ENCODE measurements around the gene ZNF839. TPM values are rescaled to one million over a fixed set of nuclear protein-coding genes. Genes with fewer than 3 reads are reported as not detected.

ZNF839 gene
- total RNA-seq, 1 experiment from 2014 or later = 15.1 TPM

DNA sequence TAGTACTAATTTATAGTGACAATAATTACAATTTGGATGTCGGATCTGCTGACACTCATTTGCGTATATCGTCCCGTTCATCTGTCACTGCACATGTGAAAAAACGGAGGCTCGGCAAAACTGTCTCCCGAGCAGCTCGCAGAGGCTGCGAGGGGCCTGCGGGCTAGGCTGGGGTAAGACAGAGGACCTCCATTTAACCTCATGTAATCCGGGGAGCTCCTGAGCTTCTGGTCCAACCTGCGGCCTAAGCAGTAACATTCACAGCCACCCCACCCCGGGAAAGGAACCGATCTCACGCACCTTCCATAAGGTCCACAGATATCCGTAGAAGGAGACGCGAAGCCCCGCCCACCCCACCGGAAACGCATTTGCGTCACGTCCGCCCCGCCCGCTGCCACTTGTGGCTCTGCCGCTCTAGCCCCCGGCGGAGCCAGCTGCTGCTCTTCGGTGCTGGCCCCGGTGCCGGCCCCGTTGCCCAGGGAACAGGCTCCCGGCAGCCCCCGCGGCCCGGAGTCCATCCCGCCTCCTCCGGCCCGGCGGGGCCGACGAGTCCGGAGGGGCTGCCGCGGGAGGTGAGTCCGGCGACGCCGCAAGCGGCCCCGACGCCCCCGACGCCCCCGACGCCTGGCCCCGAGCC, 43.1 kb downstream of the ZNF839 start, which contains the start of the genes CINP and TECPR2 (continued):
- TF ChIP-seq, protein P1, sequence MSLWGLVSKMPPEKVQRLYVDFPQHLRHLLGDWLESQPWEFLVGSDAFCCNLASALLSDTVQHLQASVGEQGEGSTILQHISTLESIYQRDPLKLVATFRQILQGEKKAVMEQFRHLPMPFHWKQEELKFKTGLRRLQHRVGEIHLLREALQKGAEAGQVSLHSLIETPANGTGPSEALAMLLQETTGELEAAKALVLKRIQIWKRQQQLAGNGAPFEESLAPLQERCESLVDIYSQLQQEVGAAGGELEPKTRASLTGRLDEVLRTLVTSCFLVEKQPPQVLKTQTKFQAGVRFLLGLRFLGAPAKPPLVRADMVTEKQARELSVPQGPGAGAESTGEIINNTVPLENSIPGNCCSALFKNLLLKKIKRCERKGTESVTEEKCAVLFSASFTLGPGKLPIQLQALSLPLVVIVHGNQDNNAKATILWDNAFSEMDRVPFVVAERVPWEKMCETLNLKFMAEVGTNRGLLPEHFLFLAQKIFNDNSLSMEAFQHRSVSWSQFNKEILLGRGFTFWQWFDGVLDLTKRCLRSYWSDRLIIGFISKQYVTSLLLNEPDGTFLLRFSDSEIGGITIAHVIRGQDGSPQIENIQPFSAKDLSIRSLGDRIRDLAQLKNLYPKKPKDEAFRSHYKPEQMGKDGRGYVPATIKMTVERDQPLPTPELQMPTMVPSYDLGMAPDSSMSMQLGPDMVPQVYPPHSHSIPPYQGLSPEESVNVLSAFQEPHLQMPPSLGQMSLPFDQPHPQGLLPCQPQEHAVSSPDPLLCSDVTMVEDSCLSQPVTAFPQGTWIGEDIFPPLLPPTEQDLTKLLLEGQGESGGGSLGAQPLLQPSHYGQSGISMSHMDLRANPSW (CRISPR knock-in tag; conservative IDR thresholded peaks at IDR 0.05; ENCODE audit: low read depth) = no peak
- TF ChIP-seq MYBL2 (CRISPR knock-in tag; IDR thresholded peaks at IDR 0.05) (no peak), GABPB1 (CRISPR knock-in tag; IDR thresholded peaks at IDR 0.05) (peak; percentile 19; the same call in 1 of the 2 replicates), ZNF263 (CRISPR knock-in tag; IDR thresholded peaks at IDR 0.05; ENCODE audit: low read depth) (0 out of 2 replicates have a peak, but pooled peaks have one; percentile 18)

DNA sequence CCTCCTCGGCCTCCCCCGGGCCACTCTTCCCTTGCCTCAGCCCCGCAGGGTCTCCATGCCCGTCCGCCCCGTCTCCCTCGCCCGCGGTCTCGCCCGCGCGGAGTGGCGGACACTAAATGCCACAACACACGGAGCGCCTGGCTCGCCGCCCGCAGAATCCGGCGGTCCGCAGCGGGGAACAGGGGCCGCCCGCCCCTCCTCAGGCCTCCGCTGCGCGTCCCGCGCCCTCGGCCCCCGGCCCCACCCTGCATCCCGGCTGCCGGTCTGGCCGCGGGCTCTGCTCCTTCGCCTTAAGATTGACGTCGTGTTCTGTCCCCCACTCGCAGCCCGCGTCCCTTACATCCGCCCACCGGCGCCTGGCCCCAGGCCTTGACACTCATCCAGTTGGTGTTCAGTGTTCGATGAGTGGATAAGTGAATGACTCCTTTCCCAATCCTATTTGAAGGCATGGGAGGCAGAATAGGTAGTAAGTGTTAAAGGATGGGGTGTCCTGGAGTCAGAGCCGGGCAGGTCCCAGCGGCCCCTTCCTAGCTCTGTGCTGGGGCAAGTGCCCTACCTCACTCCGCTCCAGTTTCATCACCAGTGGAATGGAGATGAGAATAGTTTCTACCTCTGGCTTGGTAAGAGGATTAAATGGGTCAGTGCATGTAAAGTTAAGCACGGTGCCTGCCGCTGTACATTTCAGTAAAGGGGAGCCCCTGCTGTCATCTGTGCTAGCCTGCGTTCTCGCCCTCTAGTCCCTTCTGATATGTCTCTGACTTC, 43.8 kb downstream of the ZNF839 start:
- peak overlapping the region; percentile 74; the same call in 1 of the 2 replicates for H3K27ac Mint-ChIP-seq
- CTCF ChIA-PET = interaction anchor here (0.6 to 1.1 kb wide), 4 partner anchors 13 to 317 kb away, joined by 3 to 5 read pairs (median 4); no protein-coding TSS in a partner anchor
- ATAC-seq = peak; percentile 36
- no peak for TF ChIP-seq CREB1 (CRISPR knock-in tag; IDR thresholded peaks at IDR 0.05)
- no peak for TF ChIP-seq ETV6 (CRISPR knock-in tag; IDR thresholded peaks at IDR 0.05)
- no peak for TF ChIP-seq JUN (CRISPR knock-in tag; IDR thresholded peaks at IDR 0.05)
- TF ChIP-seq, protein P2, sequence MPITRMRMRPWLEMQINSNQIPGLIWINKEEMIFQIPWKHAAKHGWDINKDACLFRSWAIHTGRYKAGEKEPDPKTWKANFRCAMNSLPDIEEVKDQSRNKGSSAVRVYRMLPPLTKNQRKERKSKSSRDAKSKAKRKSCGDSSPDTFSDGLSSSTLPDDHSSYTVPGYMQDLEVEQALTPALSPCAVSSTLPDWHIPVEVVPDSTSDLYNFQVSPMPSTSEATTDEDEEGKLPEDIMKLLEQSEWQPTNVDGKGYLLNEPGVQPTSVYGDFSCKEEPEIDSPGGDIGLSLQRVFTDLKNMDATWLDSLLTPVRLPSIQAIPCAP (CRISPR knock-in tag; IDR thresholded peaks at IDR 0.05) = 0 out of 2 replicates have a peak, but pooled peaks have one; percentile 9
- TF ChIP-seq SOX15 (CRISPR knock-in tag; IDR thresholded peaks at IDR 0.05) = no peak
- no peak for TF ChIP-seq ZNF416 (CRISPR knock-in tag; IDR thresholded peaks at IDR 0.05)
- no peak for TF ChIP-seq ZNF423 (CRISPR knock-in tag; IDR thresholded peaks at IDR 0.05)
- no peak for TF ChIP-seq TCF7 (CRISPR knock-in tag; IDR thresholded peaks at IDR 0.05; ENCODE audit: low read depth)
- TF ChIP-seq ATF1 (CRISPR knock-in tag; IDR thresholded peaks at IDR 0.05) = 0 out of 2 replicates have a peak, but pooled peaks have one; percentile 24
- TF ChIP-seq CREM (CRISPR knock-in tag; IDR thresholded peaks at IDR 0.05) = no peak
- TF ChIP-seq PRRX2 (CRISPR knock-in tag; IDR thresholded peaks at IDR 0.05) = no peak
- TF ChIP-seq, protein P3, sequence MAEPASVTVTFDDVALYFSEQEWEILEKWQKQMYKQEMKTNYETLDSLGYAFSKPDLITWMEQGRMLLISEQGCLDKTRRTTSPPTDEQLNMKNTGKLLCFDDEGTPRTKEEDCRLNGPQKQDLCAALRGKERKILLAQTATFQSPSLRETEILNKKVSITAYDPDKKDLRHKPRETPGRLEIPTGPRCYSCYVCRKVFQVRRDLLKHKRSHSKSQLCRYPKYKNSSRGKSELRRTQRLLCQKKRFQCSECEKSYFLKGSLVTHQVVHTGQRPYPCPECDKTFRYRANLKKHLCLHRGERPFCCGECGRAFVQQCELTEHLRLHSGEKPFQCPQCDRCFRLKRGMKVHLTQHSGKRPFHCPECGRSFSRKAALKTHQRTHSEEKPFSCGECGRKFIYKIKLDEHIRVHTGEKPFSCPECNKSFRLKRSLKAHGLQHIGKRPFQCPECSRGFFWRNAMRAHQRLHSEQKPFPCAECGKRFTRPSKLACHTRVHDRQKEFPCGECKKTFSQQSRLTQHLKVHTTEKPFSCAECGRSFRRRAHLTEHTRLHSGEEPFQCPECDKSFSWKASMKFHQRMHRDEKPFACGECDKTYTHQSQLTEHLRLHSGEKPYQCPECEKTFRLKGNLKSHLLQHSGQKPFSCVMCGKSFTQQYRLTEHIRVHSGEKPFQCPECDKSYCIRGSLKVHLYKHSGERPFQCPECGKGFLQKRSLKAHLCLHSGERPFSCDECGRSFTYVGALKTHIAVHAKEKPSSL (CRISPR knock-in tag; conservative IDR thresholded peaks at IDR 0.05) = no peak
- TF ChIP-seq FOXP1 (CRISPR knock-in tag; IDR thresholded peaks at IDR 0.05; ENCODE audit: borderline replicate concordance) = no peak; the same call in 1 of the 2 replicates
- TF ChIP-seq, protein P4, sequence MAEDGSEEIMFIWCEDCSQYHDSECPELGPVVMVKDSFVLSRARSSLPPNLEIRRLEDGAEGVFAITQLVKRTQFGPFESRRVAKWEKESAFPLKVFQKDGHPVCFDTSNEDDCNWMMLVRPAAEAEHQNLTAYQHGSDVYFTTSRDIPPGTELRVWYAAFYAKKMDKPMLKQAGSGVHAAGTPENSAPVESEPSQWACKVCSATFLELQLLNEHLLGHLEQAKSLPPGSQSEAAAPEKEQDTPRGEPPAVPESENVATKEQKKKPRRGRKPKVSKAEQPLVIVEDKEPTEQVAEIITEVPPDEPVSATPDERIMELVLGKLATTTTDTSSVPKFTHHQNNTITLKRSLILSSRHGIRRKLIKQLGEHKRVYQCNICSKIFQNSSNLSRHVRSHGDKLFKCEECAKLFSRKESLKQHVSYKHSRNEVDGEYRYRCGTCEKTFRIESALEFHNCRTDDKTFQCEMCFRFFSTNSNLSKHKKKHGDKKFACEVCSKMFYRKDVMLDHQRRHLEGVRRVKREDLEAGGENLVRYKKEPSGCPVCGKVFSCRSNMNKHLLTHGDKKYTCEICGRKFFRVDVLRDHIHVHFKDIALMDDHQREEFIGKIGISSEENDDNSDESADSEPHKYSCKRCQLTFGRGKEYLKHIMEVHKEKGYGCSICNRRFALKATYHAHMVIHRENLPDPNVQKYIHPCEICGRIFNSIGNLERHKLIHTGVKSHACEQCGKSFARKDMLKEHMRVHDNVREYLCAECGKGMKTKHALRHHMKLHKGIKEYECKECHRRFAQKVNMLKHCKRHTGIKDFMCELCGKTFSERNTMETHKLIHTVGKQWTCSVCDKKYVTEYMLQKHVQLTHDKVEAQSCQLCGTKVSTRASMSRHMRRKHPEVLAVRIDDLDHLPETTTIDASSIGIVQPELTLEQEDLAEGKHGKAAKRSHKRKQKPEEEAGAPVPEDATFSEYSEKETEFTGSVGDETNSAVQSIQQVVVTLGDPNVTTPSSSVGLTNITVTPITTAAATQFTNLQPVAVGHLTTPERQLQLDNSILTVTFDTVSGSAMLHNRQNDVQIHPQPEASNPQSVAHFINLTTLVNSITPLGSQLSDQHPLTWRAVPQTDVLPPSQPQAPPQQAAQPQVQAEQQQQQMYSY (CRISPR knock-in tag; IDR thresholded peaks at IDR 0.05) = no peak
- TF ChIP-seq, protein P5, sequence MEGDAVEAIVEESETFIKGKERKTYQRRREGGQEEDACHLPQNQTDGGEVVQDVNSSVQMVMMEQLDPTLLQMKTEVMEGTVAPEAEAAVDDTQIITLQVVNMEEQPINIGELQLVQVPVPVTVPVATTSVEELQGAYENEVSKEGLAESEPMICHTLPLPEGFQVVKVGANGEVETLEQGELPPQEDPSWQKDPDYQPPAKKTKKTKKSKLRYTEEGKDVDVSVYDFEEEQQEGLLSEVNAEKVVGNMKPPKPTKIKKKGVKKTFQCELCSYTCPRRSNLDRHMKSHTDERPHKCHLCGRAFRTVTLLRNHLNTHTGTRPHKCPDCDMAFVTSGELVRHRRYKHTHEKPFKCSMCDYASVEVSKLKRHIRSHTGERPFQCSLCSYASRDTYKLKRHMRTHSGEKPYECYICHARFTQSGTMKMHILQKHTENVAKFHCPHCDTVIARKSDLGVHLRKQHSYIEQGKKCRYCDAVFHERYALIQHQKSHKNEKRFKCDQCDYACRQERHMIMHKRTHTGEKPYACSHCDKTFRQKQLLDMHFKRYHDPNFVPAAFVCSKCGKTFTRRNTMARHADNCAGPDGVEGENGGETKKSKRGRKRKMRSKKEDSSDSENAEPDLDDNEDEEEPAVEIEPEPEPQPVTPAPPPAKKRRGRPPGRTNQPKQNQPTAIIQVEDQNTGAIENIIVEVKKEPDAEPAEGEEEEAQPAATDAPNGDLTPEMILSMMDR (IDR thresholded peaks at IDR 0.05) = no peak
- TF ChIP-seq NR2C2 (CRISPR knock-in tag; IDR thresholded peaks at IDR 0.05) = no peak
- peak; percentile 31 for DNase-seq (ENCODE audit: low spot score)
- H3K36me3 Mint-ChIP-seq = no peaks in the 10 kb centered on the region
- no peaks in the 10 kb centered on the region for H3K27me3 Mint-ChIP-seq (ENCODE audit: low read depth)
- no peak overlapping the region for H3K4me3 Mint-ChIP-seq
- H3K4me1 Mint-ChIP-seq = peaks cover 8% of the 10 kb centered on the region
- no peaks in the 10 kb centered on the region for H3K9me3 Mint-ChIP-seq
- POLR2A ChIA-PET = no interaction called here

Measured in WTC11 (cell line).